Testis (tissue), 2 donors: ENCODE measurements around the gene AMOT.

ENCODE experiments used
- CTCF ChIP-seq, 3 experiments: fragments of 450-650 bp in 2 of 3; fragments of 200-600 bp in 1 of 3; sonication (generic) in 1 of 3; IDR thresholded peaks; one replicate each; pipeline ENCODE4 v1.5.1; 2016 to 2019; ENCODE audit warnings: antibody characterized with exemption in 3 of 3, mild to moderate bottlenecking in 2 of 3, moderate library complexity in 1 of 3
- POLR2A ChIP-seq: fragments of 450-650 bp; IDR thresholded peaks from one replicate; pipeline ENCODE4 v1.6.1; 2017; ENCODE audit warnings: antibody characterized with exemption, mild to moderate bottlenecking, moderate library complexity

DNA sequence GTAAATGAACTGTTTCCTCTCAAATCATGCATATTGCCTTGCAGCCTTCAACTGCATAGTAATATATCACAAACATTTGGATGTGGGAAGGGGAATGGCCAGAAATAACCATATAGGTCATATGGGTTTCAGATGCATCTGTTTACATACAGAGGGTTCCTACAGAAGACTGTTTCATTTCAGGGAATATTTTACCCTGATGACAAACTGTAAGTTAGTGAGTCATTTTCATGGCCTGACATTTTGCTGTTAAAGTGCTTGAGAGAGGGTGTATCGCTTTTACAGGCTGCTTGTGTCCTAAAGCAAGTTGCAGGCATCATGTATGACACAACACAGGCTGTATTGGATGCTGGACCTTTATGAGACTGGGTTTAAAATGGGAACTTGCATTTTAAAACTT, 25.5 kb upstream of the AMOT start:
- TF ChIP-seq CTCF (IDR thresholded peaks at IDR 0.05) (no peak), POLR2A (no peak)
